Smooth muscle cell of the pulmonary artery (primary cell): ENCODE measurements around the gene WFDC6. TPM values are rescaled to one million over a fixed set of nuclear protein-coding genes. Genes with fewer than 3 reads are reported as not detected.

Experiments
- total RNA-seq: library from RNA; depleted of rRNA; stranded (reverse); fragments of >200 nt; gene quantifications from 2 replicates; pipeline ENCODE4 v1.2.3, GENCODE V29; 2014

WFDC6 gene
- total RNA-seq, result not detected in 2 replicates

DNA sequence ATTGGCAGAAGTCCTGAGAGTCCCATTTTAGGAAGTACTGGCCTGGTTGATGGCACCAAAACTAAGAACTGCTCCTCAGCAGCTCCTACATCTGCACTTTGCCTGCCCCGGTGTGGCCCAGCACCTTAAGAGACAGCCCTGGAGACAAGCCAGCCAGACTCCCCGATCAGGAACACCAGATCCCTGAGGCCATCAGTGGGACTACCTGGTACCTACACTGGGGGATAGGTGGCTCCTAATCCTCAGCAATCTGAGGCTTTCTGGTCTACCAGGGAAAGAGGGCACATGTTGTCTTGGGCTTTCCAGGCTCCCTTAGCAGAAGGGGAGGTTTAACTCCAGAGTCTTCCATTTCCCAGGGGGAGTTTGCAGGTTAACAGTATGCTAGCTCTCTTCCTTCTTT, at the start of gene WFDC6:
Gene WFDC6, minus strand, starts transcription at position 101 of the 400 bp plus-strand sequence. Its CDS starts 75 bp downstream, at position 26.

DNA sequence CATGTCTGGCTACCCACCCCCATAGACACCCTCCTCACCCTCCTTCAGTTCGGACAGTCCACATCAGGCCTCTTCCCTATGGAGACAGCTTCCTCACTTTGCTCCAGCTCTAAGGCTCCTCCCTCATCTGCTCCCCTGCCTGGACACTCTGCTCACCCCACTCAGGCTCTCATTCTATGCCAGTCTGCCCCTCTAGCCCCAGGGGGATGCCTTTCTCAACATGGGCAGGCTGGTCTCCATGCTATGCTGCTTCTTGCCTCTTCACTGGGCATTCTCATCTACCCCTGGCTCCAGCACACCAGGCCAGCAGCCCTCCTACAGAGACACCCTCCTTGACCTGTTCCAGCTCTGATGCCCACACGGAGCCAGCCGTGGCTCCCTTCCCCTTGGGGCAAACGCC, 39.9 kb upstream of the WFDC6 start, which contains the start of gene WFDC8:
Gene WFDC8, minus strand, starts transcription at position 101 of the 400 bp plus-strand sequence. Its CDS starts 37 bp downstream, at position 64.

DNA sequence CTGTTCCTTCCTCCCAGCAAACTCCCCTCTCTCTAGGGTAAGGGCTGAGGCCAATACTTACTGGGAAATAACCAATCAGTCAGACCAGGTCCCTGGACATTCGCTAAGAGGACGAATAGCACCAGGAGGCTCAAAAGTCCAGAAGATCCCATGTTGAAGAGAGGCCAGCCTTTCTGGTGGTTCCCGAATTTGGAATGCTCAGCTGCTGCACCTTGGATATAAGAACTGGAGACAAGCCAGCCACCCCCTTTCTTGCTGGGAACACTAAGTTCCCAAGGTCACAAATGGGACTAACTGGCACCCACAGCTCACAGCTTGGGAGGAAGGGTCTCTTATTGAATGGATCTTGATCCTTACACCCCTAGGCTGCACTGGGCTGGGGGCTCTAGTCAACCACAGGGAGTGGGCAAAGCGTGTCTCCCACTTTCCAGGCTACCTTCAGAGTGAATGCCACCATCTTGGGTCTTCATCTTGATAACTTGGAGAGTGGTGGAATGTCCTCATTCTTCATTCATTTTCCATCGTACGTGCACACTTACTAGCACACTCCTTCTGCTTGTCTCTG, 8.0 kb upstream of the WFDC6 start, which contains the start of gene EPPIN:
Gene EPPIN, minus strand, starts transcription at position 196 of the 565 bp plus-strand sequence. Its CDS starts 44 bp downstream, at position 152.

DNA sequence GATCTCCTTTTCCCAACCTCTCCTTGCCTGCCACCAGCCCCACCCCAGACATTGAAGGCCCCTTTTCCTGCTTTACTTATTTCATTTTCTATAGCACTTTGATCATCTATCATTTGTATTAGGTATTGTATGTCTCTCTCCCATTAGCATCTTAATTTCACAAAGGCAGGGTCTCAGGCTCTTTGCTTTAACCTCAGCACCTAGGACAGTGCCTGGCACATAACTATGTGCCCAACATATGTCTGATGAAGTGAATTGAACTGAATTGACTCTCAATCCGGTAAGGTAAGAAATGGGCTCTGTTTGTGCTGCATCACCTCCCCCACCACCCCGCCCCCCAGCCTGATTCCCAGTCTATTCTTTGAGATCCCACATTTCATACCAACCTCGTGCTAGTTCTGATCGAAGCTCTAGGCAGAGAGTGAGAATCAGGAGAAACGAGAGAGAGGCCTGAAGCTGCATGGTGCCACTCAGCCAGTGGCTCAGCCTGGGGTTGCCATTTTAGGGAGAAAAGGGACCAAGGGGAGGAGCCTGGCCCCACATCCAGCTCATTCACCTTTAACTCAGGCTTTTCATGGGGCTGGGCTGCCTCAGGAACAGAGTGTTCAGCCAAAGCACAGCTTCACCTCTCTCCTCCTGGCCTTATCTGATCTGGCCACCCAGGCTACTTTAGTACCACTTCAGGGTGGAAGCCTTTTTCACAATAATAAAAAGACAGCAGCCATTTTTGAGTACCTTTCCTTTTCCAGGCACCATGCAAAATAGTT, 24.0 kb downstream of the WFDC6 start, which contains the start of gene SPINT3:
Gene SPINT3, minus strand, starts transcription at position 476 of the 767 bp plus-strand sequence. Its CDS starts 14 bp downstream, at position 462.

Other genes starting within 250 kb of the WFDC6 start
- not detected in 2 replicates for gene RBPJL, start 232.6 kb downstream of the WFDC6 start, total RNA-seq
- 0.03 TPM in 1 of 2 replicates, not detected in the other for gene MATN4, start 231.2 kb downstream of the WFDC6 start, total RNA-seq
- 61.4 and 105 TPM in 2 replicates for gene SDC4, start 191.1 kb downstream of the WFDC6 start, total RNA-seq
- 34.0 and 36.3 TPM in 2 replicates for gene SYS1, start 176.3 kb downstream of the WFDC6 start, total RNA-seq
- 0.03 TPM in 1 of 2 replicates, not detected in the other for gene TP53TG5, start 161.2 kb downstream of the WFDC6 start, total RNA-seq
- 3.0 and 4.7 TPM in 2 replicates for gene DBNDD2, start 131.2 kb downstream of the WFDC6 start, total RNA-seq
- gene PIGT, start 123.3 kb downstream of the WFDC6 start, total RNA-seq, result 59.5 and 63.0 TPM in 2 replicates
- not detected in 2 replicates for gene WFDC2, start 69.7 kb downstream of the WFDC6 start, total RNA-seq
- gene SPINT3, start 23.9 kb downstream of the WFDC6 start, total RNA-seq, result not detected in 2 replicates
- gene EPPIN, start 7.9 kb upstream of the WFDC6 start, total RNA-seq, result 0.39 TPM in 1 of 2 replicates, not detected in the other
- gene WFDC8, start 39.8 kb upstream of the WFDC6 start, total RNA-seq, result 0.20 TPM in 1 of 2 replicates, not detected in the other
- gene WFDC10A, start 90.3 kb upstream of the WFDC6 start, total RNA-seq, result not detected in 2 replicates
- not detected in 2 replicates for gene WFDC9, start 91.8 kb upstream of the WFDC6 start, total RNA-seq
- not detected in 2 replicates for gene WFDC11, start 130.8 kb upstream of the WFDC6 start, total RNA-seq
- not detected in 2 replicates for gene WFDC13, start 162.6 kb upstream of the WFDC6 start, total RNA-seq
- gene WFDC10B, start 165.5 kb upstream of the WFDC6 start, total RNA-seq, result 0.26 TPM in 1 of 2 replicates, not detected in the other
- not detected in 2 replicates for gene SPINT4, start 182.9 kb upstream of the WFDC6 start, total RNA-seq